ENCODE results near the gene TMEM54. TPM values are rescaled to one million over a fixed set of nuclear protein-coding genes. Genes with fewer than 3 reads are reported as not detected.

TMEM54 gene
- total RNA-seq, 2 donors from 2014 or later, result 8.6 to 12.3 TPM

GRCh38 chr1:32900371-32900955 is 726 bp downstream of the TMEM54 start:
- Mint-ChIP-seq H3K9me3 (no peaks in the 10 kb centered on the region), H3K27ac (no peak overlapping the region), H3K27me3 (ENCODE audit: insufficient read depth) (peaks cover 88% of the 10 kb centered on the region), H3K4me1 (no peaks in the 10 kb centered on the region), H3K36me3 (ENCODE audit: low read depth) (no peaks in the 10 kb centered on the region), H3K4me3 (peak overlapping the region; percentile 57)
- Histone ChIP-seq H3K4me3 (ENCODE audit: low read length) (peak overlapping the region; percentile 69), H3K9ac (ENCODE audit: extremely low read depth, low read length, poor library complexity, severe bottlenecking) (no peak overlapping the region), H3K27ac (ENCODE audit: low read depth, low read length) (no peak overlapping the region), H3K36me3 (ENCODE audit: control insufficient read depth, insufficient read depth, low read length) (no peaks in the 10 kb centered on the region), H3K27me3 (ENCODE audit: control insufficient read depth, insufficient read depth, low read length, poor library complexity, severe bottlenecking) (peaks cover 59% of the 10 kb centered on the region), H3K9me3 (ENCODE audit: control insufficient read depth, low read length) (no peaks in the 10 kb centered on the region), H3K4me1 (ENCODE audit: control insufficient read depth, insufficient read depth, low read length) (peaks cover 4% of the 10 kb centered on the region)
- WGBS, 2 experiments (ENCODE audit: insufficient coverage in 1 of 2, insufficient read length in 1 of 2), result 23 to 33% methylated on average over 6 to 22 of the region's 22 CpGs
- TF ChIP-seq CTCF (conservative IDR thresholded peaks at IDR 0.05), result no peak
- peak; percentile 52 for DNase-seq

- no peak for TF ChIP-seq CTCF (conservative IDR thresholded peaks at IDR 0.05)
- no peak overlapping the region for H3K27ac Mint-ChIP-seq
- H3K27me3 ChIP-seq (ENCODE audit: control insufficient read depth, insufficient read depth, low read length, poor library complexity, severe bottlenecking), result peaks cover 54% of the 10 kb centered on the region
- no peak overlapping the region for H3K4me3 ChIP-seq (ENCODE audit: low read length)
- peak overlapping the region; percentile 57 for H3K4me3 Mint-ChIP-seq
- H3K27ac ChIP-seq (ENCODE audit: low read depth, low read length), result no peak overlapping the region
- DNase-seq, result no peak
- no peak overlapping the region for H3K9ac ChIP-seq (ENCODE audit: extremely low read depth, low read length, poor library complexity, severe bottlenecking)
- no peaks in the 10 kb centered on the region for H3K9me3 ChIP-seq (ENCODE audit: control insufficient read depth, low read length)
- H3K36me3 ChIP-seq (ENCODE audit: control insufficient read depth, insufficient read depth, low read length), result no peaks in the 10 kb centered on the region
- H3K4me1 Mint-ChIP-seq, result no peaks in the 10 kb centered on the region
- H3K36me3 Mint-ChIP-seq (ENCODE audit: low read depth), result no peaks in the 10 kb centered on the region
- H3K27me3 Mint-ChIP-seq (ENCODE audit: insufficient read depth), result peaks cover 89% of the 10 kb centered on the region
- H3K4me1 ChIP-seq (ENCODE audit: control insufficient read depth, insufficient read depth, low read length), result peaks cover 4% of the 10 kb centered on the region
- 73 to 86% methylated on average over 7 of the region's 7 CpGs for WGBS, 2 experiments (ENCODE audit: insufficient coverage in 1 of 2, insufficient read length in 1 of 2)
- no peaks in the 10 kb centered on the region for H3K9me3 Mint-ChIP-seq
These were observed 1.4 kb downstream of the TMEM54 start for GRCh38 chr1:32899586-32900296.

GRCh38 chr1:32898958-32899357 is 2.2 kb downstream of the TMEM54 start:
- WGBS, 2 experiments (ENCODE audit: insufficient coverage in 1 of 2, insufficient read length in 1 of 2), result 83 to 95% methylated on average over 3 of the region's 3 CpGs
- TF ChIP-seq CTCF (conservative IDR thresholded peaks at IDR 0.05), result no peak
- no peaks in the 10 kb centered on the region for H3K9me3 ChIP-seq (ENCODE audit: control insufficient read depth, low read length)
- no peak overlapping the region for H3K9ac ChIP-seq (ENCODE audit: extremely low read depth, low read length, poor library complexity, severe bottlenecking)
- H3K4me3 ChIP-seq (ENCODE audit: low read length), result no peak overlapping the region
- peaks cover 56% of the 10 kb centered on the region for H3K27me3 ChIP-seq (ENCODE audit: control insufficient read depth, insufficient read depth, low read length, poor library complexity, severe bottlenecking)
- Mint-ChIP-seq H3K36me3 (ENCODE audit: low read depth) (no peaks in the 10 kb centered on the region), H3K27ac (no peak overlapping the region), H3K4me1 (no peaks in the 10 kb centered on the region), H3K27me3 (ENCODE audit: insufficient read depth) (peaks cover 89% of the 10 kb centered on the region), H3K4me3 (no peak overlapping the region), H3K9me3 (no peaks in the 10 kb centered on the region)
- no peak overlapping the region for H3K27ac ChIP-seq (ENCODE audit: low read depth, low read length)
- H3K36me3 ChIP-seq (ENCODE audit: control insufficient read depth, insufficient read depth, low read length), result no peaks in the 10 kb centered on the region
- DNase-seq, result no peak
- peaks cover 4% of the 10 kb centered on the region for H3K4me1 ChIP-seq (ENCODE audit: control insufficient read depth, insufficient read depth, low read length)
